Measurements from ENCODE around the gene EEF1A1.
"Not testable (repeated sequence)": the region's sequence is repeated elsewhere in the genome, so short reads cannot be mapped to it uniquely, and the experiment has no call there.

Gene EEF1A1

DNA sequence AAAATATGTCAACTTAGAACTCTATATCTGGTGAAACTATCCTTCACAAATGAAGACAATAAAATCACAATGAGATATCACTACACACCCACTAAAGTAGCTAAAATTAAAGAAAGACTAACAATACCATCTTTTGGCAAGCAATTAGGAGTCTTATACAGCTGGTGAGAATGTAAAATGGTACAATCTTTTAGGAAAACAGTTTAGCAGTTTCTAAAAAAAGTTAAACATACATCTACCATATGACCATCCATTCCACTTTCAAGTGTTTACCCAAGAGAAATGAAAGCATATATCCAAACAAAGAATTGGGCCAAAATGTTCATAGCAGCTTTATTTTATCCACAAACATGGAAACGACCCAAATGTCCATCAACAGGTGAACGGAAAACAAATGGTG is 13.8 kb upstream of the EEF1A1 start:
- DNase-seq, result no peak

- no peak for DNase-seq
Measured at GRCh38 chr6:73532293-73532692, 11.5 kb upstream of the EEF1A1 start.

DNA sequence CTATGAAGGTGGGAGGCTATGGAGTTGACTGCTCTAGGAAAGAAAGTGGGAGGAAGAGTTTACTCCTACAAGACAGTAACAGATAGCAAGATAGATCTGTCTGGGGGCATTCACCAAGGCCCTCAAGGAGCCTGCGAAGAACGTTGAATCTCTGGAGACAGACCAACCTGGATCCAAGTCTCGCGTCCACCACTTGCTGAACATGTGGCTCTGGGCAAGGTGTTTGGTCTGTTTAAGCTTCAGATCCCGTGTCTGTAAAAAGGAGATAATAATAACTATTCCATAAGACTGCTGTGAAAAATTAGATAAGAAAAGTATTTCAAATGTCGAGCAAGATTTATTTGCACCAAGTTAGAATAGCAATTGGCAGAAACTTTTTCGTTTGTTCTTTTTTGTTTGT is 8.1 kb upstream of the EEF1A1 start:
- DNase-seq, result no peak

GRCh38 chr6:73525546-73526330 is 4.9 kb upstream of the EEF1A1 start:
- DNase-seq, result no peak

DNA sequence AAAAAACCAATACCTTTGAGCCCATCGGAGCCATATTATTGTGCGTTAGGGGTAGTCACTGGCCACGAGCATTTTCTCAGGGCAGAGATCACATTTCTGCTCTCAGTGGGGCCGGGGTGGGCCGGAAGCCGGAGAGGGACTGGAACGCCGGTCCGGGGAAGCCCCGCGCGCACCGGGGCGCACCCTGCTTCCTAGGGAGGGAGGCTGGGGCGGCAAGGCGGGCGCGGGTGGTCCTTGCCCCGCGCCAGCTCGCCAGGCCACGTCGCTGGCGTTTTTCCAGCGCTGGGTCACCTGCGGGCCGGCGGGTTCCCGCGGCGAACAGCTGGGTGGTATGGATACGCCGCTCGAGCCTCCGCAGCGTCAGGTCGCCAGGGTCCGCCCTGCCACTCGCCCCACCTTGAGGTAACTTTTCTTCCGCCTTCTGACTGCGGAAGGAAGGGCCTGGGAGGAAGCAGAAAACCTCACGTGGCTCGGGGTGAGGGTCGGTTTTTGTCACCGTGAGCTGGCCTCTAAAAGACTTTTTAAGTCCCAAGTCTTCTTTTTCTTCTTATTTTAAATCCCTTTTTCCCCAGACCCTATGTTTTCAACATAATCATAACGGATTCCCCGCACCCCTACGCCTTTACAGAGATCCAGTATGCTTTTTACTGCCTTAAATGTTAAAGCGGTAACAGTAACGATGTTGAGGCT is 2.7 kb upstream of the EEF1A1 start:
- peak; percentile 40 to 70 (median 66) for DNase-seq

GRCh38 chr6:73521351-73521985 is 636 bp upstream of the EEF1A1 start:
- DNase-seq, result peak in 2 of 4 experiments; percentile 73 to 84

- peak; percentile 54 to 78 (median 70) for DNase-seq
Measured at GRCh38 chr6:73519926-73520687, 725 bp downstream of the EEF1A1 start.

GRCh38 chr6:73518982-73519881 is 1.6 kb downstream of the EEF1A1 start:
- not testable (repeated sequence) for DNase-seq

- not testable (repeated sequence) for DNase-seq
Measured at GRCh38 chr6:73518100-73518981, 2.5 kb downstream of the EEF1A1 start.

- no peak for DNase-seq
Measured at GRCh38 chr6:73516514-73517489, 4.0 kb downstream of the EEF1A1 start.

GRCh38 chr6:73515204-73515655 is 5.6 kb downstream of the EEF1A1 start:
- no peak for DNase-seq

- DNase-seq, result peak in 1 of 4 experiments; percentile 17
Measured at GRCh38 chr6:73514746-73515110, 6.1 kb downstream of the EEF1A1 start.

DNA sequence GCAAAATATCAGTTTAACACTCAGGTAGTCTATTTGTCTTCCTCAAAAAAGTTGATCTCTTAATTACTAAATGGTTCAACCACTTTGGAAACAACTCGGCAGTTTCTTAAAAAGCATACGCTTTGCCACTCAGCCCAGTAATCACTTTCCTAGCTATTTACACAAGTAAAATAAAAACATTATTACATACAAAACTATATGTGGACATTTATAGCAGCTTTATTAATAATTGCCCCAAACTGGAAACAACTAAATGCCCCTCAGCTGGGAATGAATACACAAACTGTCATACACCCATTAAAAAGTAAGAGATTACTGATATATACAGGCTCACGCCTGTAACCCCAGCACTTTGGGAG is 7.4 kb downstream of the EEF1A1 start:
- DNase-seq, result no peak

DNA sequence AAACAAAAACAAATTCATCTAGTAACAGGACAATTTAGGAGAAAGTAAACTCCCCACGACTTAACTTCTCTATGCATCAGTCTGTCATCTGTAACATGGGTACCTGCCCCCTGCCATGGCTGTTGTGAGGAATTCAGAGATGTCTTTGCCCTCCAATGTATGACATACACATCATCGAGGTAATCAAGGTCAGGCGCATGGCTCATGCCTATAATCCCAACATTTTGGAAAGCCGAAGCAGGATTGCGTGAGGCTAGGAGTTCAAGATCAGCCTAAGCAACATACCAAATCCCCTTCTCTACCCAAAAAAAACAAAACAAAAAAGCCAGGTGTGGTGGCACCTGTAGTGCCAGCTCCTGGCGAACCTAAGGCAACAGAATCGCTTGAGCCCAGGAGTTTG is 9.0 kb downstream of the EEF1A1 start:
- no peak for DNase-seq

DNA sequence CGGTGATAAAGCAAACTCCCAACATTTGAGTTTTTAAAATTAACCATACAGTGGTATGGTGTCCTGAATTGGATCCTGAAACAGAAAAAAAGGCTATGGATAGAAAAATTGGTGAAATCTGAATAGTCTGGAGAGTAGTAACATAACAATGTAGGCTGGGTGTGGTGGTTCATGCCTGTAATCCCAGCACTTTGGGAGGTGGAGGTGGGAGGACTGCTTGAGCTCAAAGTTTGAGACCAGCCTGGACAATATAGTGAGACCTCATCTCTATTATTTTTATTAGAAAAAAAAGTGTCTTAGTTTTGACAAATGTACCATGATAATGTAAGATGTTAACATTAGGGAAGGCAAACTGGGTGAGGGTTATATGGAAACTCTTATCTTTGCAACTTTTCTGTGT is 11.0 kb downstream of the EEF1A1 start:
- no peak for DNase-seq

- DNase-seq, result no peak
Measured at GRCh38 chr6:73508776-73509175, 12.1 kb downstream of the EEF1A1 start.

- DNase-seq, result no peak
Measured at GRCh38 chr6:73506246-73506645, 14.6 kb downstream of the EEF1A1 start.

DNA sequence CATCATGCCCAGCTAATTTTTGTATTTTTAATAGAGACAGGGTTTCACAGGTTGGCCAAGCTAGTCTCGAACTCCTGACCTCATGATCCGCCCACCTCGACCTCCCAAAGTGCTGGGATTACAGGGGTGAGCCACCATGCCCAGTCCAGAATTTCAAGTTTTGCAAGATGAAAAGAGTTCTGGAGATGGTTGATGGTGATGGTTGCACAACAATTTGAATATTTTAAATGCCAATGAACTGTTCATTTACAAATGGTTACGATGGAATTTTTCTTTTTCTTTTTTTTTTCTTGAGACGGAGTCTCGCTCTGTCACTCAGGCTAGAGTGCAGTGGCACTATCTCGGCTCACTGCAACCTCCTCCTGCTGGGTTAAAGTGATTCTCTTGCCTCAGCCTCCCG is 15.1 kb downstream of the EEF1A1 start:
- not testable (repeated sequence) for DNase-seq

DNA sequence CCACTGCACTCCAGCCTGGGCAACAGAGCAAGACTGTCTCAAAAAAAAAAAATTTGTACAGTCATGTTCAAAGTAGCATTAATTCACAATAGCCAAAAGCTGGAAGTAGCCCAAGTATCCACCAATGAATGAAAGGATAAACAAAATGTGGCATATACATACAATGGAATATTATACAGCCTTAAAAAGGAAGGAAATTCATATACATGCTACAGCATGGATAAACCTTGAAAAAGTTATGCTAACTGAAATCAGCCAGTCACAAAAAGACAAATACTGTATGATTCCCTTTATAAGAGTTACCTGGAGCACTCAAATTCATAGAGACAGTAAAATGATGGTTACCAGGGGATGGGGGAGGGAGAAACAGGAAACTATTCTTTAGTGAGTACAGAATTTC is 15.7 kb downstream of the EEF1A1 start:
- no peak for DNase-seq

DNA sequence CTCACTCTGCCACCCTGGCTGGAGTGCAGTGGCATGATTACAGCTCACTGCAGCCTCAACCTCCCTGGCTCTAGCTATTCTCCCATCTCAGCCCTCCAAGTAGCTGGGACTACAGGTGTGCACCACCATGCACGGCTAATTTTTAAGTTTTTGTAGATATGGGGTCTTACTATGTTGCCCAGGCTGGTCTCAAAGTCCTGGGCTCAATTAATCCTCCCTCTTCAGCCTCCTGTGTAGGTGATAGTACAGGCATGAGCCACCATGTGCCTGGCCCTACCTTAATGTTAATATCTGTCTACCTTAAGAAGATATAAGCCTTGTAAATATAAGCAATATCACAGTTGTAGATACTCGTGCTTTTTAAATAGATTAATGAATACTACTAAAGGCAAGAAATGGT is 16.7 kb downstream of the EEF1A1 start:
- no peak for DNase-seq
